ENCODE data around the gene ATG101.

Gene ATG101

GRCh38 chr12:52067081-52067374 is 2.8 kb upstream of the ATG101 start:
- no peak overlapping the region for H3K4me3 ChIP-seq (ENCODE audit: low read depth, low read length)
- no peak for TF ChIP-seq CTCF (IDR thresholded peaks at IDR 0.05; ENCODE audit: low read depth, low read length)

- no peak for TF ChIP-seq CTCF (IDR thresholded peaks at IDR 0.05; ENCODE audit: low read depth, low read length)
Measured at GRCh38 chr12:52070185-52070925, 577 bp downstream of the ATG101 start.

GRCh38 chr12:52073531-52074381 is 4.0 kb downstream of the ATG101 start:
- no peak for TF ChIP-seq CTCF (IDR thresholded peaks at IDR 0.05; ENCODE audit: low read depth, low read length)
- no peak overlapping the region for H3K4me3 ChIP-seq (ENCODE audit: low read depth, low read length)

More at GRCh38 chr12:52070185-52070925, 577 bp downstream of the ATG101 start:
- peak overlapping the region; percentile 81 for H3K4me3 ChIP-seq (ENCODE audit: low read depth, low read length)

GRCh38 chr12:52074971-52075724 is 5.4 kb downstream of the ATG101 start:
- H3K4me3 ChIP-seq (ENCODE audit: low read depth, low read length), result no peak overlapping the region
- TF ChIP-seq CTCF (IDR thresholded peaks at IDR 0.05; ENCODE audit: low read depth, low read length), result no peak

GRCh38 chr12:52076811-52077210 is 7.0 kb downstream of the ATG101 start:
- H3K4me3 ChIP-seq (ENCODE audit: low read depth, low read length), result no peak overlapping the region
- TF ChIP-seq CTCF (IDR thresholded peaks at IDR 0.05; ENCODE audit: low read depth, low read length), result no peak

GRCh38 chr12:52078276-52078675 is 8.5 kb downstream of the ATG101 start:
- TF ChIP-seq CTCF (IDR thresholded peaks at IDR 0.05; ENCODE audit: low read depth, low read length), result no peak
- H3K4me3 ChIP-seq (ENCODE audit: low read depth, low read length), result no peak overlapping the region

Data from WI38 (cell line).